Activated T-helper 1 cell treated with anti-CD3 and anti-CD28 coated beads, Interleukin-12 subunit alpha, Interleukin-12 subunit beta, Interleukin-2, Interleukin-4 antibody, amounts not matched to agents 30 ng/mL and 10 ng/mL and 1 ng/mL, durations not matched to agents 14 hours and 24 hours and 36 hours (primary cell): ENCODE measurements around the gene MIB2. TPM values are rescaled to one million over a fixed set of nuclear protein-coding genes. Genes with fewer than 3 reads are reported as not detected.
A peak's percentile ranks its signal among the peaks of the same experiment; 100 is the strongest.
"Not testable (repeated sequence)": the region's sequence is repeated elsewhere in the genome, so short reads cannot be mapped to it uniquely, and the experiment has no call there.

ENCODE experiments used
- DNase-seq: peaks from one replicate; pipeline ENCODE4 v3.0.0; 2021; ENCODE audit warnings: low spot score
- H3K27ac Mint-ChIP-seq: one replicate; pipeline ENCODE4 v1.8.0; 2021; ENCODE audit warnings: mild to moderate bottlenecking, mixed read lengths
- H3K27me3 Mint-ChIP-seq: one replicate; pipeline ENCODE4 v1.8.0; 2022; ENCODE audit warnings: mild to moderate bottlenecking, moderate library complexity, mixed read lengths; ENCODE audit not compliant: insufficient read depth
- H3K36me3 Mint-ChIP-seq: one replicate; pipeline ENCODE4 v1.8.0; 2021; ENCODE audit warnings: low read depth, mixed read lengths
- H3K4me1 Mint-ChIP-seq: one replicate; pipeline ENCODE4 v1.8.0; 2021; ENCODE audit warnings: low read depth, mixed read lengths
- H3K4me3 Mint-ChIP-seq: one replicate; pipeline ENCODE4 v1.8.0; 2021; ENCODE audit warnings: mild to moderate bottlenecking, moderate library complexity, mixed read lengths
- H3K9me3 Mint-ChIP-seq: one replicate; pipeline ENCODE4 v1.8.0; 2021; ENCODE audit warnings: mixed read lengths
- intact Hi-C: fragments of 100-400 bp; cut with micrococcal nuclease; formaldehyde crosslinking; loops from one replicate; pipeline ENCODE4 v1.15.1; 2024
- total RNA-seq: library from RNA; stranded (reverse); gene quantifications from 2 replicates; pipeline ENCODE4 v1.2.3, GENCODE V29; 2022

MIB2 gene
- total RNA-seq, 1 donor from 2014 or later = 29.5 TPM

DNA sequence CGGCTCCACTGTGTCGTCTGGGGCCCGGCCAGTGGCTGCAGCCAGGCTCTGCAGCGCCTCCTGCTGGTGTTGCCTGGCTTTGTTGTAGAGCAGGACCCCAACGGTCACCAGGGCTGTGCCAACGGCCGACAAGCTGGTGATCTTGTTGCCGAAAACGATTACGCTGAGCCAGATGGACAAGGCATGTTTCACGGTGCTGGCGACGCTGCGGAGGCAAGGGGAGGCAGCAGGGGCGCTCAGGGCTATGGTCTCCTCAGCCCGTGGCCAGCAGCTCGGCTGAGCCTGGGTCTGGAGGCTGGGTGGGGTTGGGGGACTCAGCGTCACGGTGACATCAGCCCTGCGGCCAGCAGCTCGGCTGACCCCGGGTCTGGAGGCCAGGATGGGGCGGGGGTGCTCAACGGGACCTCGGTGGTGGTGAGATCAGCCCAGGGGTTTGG, 50.5 kb downstream of the MIB2 start:
- no peak overlapping the region for H3K27ac Mint-ChIP-seq
- no peak overlapping the region for H3K4me3 Mint-ChIP-seq
- DNase-seq = no peak
- no peaks in the 10 kb centered on the region for H3K9me3 Mint-ChIP-seq
- H3K4me1 Mint-ChIP-seq = no peaks in the 10 kb centered on the region
- intact Hi-C loops = no loop called here
- no peaks in the 10 kb centered on the region for H3K27me3 Mint-ChIP-seq
- H3K36me3 Mint-ChIP-seq = peaks cover 11% of the 10 kb centered on the region

DNA sequence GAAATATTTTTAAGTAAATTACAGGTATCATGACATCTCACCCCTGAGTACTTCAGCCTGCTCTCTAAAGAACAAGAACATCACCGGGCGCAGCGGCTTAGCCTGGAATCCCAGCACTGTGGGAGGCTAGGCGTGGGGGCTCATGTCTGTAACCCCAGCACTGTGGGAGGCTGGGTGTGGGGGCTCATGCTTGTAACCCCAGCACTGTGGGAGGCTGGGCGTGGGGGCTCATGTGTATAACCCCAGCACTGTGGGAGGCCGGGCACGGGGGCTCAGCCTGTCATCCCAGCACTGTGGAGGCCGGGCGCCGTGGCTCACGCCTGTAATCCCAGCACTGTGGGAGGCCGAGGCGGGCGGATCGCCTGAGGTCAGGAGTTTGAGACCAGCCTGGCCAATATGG, 51.2 kb downstream of the MIB2 start:
- Mint-ChIP-seq H3K9me3 (no peaks in the 10 kb centered on the region), H3K36me3 (peaks cover 11% of the 10 kb centered on the region), H3K4me1 (no peaks in the 10 kb centered on the region), H3K4me3 (no peak overlapping the region), H3K27me3 (no peaks in the 10 kb centered on the region), H3K27ac (no peak overlapping the region)
- intact Hi-C loops = no loop called here
- DNase-seq = no peak

DNA sequence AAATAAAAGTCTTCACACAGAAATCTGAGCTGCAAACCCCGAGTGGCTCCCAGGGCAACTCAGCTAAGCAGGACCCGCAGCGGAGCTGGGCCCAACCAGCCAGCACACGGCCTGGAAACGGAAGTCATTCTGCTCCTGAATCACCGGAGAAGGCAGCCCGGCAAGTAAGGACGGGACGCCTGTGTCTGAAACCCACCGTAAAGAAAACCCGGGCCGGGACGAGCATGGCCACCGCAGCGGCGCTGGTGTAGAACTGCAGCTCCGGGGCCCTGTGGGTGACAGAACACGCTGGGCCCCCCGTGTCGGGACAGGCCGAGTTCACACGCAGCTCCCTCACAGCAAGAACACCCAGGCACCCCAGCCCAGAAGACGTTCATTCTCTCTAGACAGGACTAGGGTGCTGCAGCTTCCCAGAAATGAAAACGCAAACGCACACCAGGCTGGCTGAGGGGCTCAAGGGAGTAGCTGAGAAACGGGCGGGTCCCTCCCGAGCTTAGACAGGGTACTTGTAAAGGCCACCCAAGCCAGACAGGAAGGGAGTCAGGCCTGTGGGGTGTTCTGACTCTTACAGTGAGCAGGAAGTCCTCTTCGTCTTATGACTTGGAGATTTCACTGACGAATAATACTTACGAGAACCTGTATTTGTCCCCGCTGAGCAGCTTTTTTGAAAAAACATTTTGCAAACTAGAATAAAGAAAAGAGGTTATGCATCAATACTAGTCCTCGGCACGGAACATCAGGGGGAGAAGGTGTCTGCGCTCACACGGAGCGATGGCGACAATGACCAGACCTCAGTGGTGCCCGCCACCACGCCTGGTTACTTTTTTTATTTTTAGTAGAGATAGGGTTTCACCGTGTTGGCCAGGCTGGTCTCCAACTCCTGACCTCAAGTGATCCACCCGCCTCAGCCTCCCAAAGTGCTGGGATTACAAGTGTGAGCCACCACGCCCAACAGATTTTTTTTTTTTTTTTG, 54.5 kb downstream of the MIB2 start:
- H3K9me3 Mint-ChIP-seq = no peaks in the 10 kb centered on the region
- no peaks in the 10 kb centered on the region for H3K27me3 Mint-ChIP-seq
- peaks cover 12% of the 10 kb centered on the region for H3K36me3 Mint-ChIP-seq
- no peak for DNase-seq
- intact Hi-C loops = no loop called here
- no peak overlapping the region for H3K27ac Mint-ChIP-seq
- no peak overlapping the region for H3K4me3 Mint-ChIP-seq
- no peaks in the 10 kb centered on the region for H3K4me1 Mint-ChIP-seq

DNA sequence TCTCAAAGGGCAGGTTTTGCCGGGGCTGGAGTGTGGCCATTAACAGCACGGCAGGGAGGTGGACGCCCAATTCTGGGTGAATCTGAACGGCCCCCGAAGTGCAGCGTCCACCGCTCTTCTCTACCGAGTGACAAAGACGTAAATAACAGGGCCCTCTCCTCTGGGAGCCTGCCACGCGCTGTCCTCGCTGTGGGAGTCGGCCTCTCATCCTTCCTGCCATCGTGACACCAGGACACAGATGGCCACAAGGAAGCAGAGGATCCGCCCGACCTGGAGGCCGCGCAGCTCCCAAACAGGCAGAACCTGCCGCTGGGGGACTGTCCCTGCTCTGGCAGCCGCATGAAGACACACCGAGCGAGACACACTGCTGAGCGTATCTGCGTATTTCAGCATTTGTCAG, 55.6 kb downstream of the MIB2 start:
- no peak overlapping the region for H3K27ac Mint-ChIP-seq
- no peak for DNase-seq
- no peaks in the 10 kb centered on the region for H3K4me1 Mint-ChIP-seq
- no peaks in the 10 kb centered on the region for H3K9me3 Mint-ChIP-seq
- H3K36me3 Mint-ChIP-seq = peaks cover 14% of the 10 kb centered on the region
- no peaks in the 10 kb centered on the region for H3K27me3 Mint-ChIP-seq
- intact Hi-C loops = no loop called here
- no peak overlapping the region for H3K4me3 Mint-ChIP-seq

DNA sequence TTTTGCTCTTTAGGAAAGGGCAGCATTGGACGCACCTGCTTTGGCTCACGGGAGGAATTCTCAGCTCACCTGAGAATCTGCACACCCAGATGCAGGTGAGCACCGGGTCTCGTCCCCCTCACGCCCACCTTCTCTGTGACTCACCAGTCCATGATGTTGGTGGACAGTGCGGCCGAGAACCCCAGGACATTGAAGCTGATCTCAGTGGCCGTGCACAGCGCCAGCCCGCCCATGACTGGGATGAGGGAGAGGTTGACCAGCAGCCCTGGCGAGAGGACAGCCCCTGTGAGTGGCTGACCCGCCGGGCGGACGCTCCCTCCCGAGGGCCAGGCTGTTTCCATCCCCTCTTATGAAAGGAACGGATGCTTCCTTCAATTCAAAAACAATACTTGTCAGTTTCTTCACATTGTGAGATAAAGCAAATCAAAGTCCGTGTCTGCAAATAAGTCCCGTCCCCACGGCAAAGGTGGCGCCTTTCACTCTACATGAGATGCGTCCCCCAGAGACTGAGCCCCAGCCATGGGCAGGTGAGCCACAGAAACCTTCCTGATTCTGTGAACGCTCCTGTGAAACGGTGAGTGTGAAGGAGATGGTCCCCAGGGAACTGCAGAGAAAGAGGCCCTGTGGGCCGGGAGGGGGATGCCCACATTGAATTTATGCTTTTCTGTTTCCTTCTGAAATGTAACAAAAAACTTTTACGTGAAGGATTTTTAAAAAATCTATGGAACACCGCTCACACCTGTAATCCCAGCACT, 56.2 kb downstream of the MIB2 start:
- Mint-ChIP-seq H3K4me1 (no peaks in the 10 kb centered on the region), H3K9me3 (no peaks in the 10 kb centered on the region), H3K4me3 (no peak overlapping the region), H3K27me3 (no peaks in the 10 kb centered on the region), H3K27ac (no peak overlapping the region), H3K36me3 (peaks cover 14% of the 10 kb centered on the region)
- DNase-seq = no peak
- intact Hi-C loops = no loop called here

DNA sequence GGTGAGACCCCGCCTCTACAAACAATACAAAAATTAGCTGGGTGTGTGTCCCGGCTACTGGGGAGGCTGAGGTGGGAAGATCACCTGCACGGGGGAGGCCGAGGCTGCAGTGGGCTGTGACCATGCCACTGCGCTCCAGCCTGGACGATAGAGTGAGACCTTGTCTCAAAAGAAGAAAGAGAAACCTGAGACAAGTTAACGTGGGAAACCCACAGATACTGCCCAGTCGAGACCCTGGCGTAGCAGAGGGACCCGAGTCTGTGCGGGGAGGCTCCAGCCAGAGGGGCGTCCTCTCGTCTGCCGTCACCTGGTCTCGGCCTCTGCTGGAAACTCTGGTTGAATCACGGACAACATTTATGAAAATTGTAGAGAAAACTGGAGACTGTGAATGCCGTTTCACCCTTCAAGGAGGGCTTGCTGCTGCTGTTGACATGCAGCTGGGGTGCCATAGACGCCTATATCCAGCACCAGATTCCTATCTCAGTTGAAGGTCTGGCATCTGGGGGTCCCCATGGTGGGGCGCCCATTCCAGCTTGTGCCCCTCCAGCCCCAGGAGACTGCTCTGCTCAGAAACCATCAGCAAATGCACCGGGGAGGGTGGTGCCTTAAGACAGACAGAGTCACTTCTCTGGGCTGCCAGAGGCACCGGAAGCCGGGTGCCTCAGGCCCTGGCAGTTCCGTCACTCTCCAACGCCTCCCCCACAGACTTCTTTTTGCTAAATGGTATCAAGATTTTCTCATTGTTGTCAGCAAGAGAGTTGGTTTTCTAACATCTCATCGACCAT, 57.1 kb downstream of the MIB2 start:
- Mint-ChIP-seq H3K9me3 (no peaks in the 10 kb centered on the region), H3K27me3 (no peaks in the 10 kb centered on the region), H3K4me3 (no peak overlapping the region), H3K4me1 (peaks cover 3% of the 10 kb centered on the region), H3K27ac (no peak overlapping the region), H3K36me3 (peaks cover 13% of the 10 kb centered on the region)
- no peak for DNase-seq
- intact Hi-C loops = no loop called here

DNA sequence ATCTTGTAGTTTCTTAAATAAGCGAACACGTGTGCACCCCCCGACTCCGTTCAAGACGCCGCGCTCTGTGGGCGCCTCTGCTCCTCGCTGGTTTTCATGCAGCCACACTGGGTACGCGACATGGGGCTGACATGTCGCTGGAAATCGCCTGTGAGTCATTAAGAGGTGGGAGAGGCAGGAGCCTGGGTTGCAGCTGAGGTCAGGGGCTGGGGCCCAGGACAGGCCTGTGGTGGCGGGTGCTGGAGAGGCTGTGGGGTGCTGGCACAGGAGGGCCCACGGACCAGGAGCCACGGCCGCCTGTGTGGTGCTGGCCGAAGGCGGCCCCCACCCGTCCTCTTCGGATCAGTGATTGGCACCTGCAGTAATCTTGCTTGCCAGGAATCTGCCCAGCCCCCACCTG, 59.5 kb downstream of the MIB2 start:
- H3K9me3 Mint-ChIP-seq, H3K27me3 Mint-ChIP-seq, DNase-seq, H3K27ac Mint-ChIP-seq, H3K36me3 Mint-ChIP-seq, intact Hi-C loops, H3K4me3 Mint-ChIP-seq: not testable (repeated sequence)
- H3K4me1 Mint-ChIP-seq = peaks cover 17% of the 10 kb centered on the region

DNA sequence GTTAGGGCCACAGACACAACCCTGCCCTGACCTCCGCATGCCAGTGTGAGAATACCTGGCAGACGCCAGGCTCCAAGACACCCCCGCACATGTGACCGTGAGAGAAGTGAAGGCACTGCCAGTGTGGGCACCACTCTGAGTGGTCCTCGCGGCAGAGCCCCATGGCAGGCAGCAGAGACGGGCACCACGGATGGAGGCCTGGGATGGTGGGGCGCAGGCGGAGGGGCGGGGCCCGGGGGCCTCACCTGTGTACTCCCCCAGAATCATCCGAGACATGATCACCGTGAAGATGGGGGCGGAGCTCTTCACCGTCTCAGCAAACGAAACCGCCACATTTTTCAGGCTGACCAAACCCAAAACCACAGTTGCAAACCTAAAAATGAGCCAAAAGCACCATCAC, 59.9 kb downstream of the MIB2 start:
- H3K9me3 Mint-ChIP-seq, H3K4me3 Mint-ChIP-seq, H3K27ac Mint-ChIP-seq, H3K27me3 Mint-ChIP-seq, H3K36me3 Mint-ChIP-seq, DNase-seq, intact Hi-C loops: not testable (repeated sequence)
- H3K4me1 Mint-ChIP-seq = peaks cover 17% of the 10 kb centered on the region

DNA sequence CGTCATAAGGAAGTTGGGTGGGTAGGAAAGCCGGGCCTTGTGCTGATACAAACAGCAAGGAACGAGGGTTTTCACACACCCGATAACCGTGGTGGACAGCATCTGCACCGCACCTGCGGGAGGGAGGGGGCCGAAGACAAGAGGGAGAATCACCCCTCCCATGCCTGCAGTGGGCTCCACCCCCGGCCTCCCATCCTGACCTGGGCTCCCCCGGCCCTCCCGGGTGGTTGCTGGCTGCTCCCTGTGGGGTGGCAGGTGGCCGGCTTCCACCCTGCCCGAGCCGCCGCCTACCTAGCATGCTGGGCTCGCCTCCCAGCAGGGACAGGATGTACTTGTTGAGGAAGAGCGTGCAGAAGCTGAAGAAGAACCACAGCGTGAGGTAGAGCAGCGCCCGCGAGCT, 60.8 kb downstream of the MIB2 start:
- H3K36me3 Mint-ChIP-seq, H3K4me3 Mint-ChIP-seq, H3K27me3 Mint-ChIP-seq, H3K9me3 Mint-ChIP-seq, intact Hi-C loops, H3K27ac Mint-ChIP-seq, DNase-seq: not testable (repeated sequence)
- peaks cover 17% of the 10 kb centered on the region for H3K4me1 Mint-ChIP-seq

DNA sequence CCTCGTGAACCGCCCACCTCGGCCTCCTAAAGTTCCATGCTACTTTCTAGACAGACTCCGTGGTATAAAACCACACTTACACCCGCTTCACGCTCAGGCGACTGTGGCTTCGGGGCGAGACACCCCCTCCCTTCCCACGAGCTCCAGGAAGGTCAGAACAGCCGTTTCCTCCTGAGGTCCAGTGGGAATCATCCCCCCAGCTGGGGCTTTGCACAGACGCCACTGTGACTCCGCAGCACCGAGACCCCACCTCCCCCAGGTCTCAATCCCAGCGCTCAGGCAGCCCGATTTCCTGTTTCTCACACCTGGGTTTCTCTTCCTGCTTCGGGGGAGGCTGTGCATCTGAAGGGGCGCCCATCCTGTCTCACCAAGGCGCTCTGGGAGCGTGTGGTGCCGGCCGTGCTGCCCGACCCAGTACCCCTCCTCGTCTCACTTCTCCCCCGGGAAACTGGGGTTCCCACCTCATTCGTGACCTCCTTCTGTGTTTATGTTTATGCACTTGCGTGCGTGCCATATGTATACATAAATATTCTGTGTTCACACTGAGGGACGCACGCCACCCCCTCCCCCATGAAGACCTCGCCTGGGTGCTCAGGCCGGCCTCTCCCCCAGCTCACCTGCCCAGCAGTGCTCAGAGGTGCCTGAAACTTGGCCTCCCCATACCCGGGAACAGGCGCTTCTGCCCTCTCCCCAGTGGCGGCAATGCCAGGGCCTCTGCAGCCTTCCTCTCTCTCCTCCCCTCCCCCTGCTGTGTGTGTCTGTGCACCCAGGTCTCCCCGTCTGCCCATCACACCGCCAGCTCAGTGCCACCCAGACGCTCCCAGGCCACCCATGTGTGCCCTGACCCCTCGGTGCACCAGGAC, 62.6 kb downstream of the MIB2 start:
- peaks cover 3% of the 10 kb centered on the region for H3K36me3 Mint-ChIP-seq
- intact Hi-C loops = no loop called here
- H3K4me1 Mint-ChIP-seq = peaks cover 17% of the 10 kb centered on the region
- H3K9me3 Mint-ChIP-seq = no peaks in the 10 kb centered on the region
- H3K27ac Mint-ChIP-seq = peak overlapping the region; percentile 80
- DNase-seq = peak; percentile 20
- H3K4me3 Mint-ChIP-seq = peak overlapping the region; percentile 83
- H3K27me3 Mint-ChIP-seq = no peaks in the 10 kb centered on the region

DNA sequence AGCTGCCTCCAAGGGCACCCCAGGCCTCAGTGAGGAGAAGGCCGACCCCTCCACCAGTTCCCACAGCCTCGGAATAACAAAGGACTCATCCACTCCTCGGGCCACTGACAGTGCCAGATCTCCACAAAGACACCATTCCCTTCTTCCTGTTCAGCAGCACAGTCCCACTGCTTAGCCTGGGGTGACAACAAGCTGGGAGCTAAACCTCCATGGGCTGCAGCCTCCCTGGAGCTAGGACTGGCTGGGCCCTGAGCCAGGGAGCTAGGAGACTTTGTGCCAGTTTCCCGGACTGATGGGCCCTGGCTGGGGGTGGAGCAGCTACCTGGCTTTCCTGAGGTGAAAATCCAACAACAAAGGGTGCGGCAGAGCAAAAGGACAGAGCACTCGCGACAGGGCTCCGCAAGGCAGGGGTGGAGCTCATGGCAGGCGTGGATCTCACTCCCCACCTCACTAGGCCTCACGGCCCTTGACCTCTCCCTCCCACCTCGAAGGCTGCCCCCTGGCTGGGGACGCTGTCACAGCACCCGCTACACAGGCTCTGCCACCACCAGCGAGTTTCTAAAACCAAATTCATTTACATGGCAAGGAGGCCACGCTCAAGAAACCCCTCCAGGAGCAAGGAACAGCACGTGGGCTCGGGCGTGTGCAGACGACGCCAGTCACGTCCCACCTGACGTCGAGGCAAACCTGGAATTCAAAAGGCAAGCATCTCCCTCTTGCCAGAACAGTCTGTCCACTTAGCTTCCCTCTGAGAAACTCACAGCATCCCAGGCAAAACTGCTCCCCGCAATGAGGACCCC, 63.5 kb downstream of the MIB2 start:
- peak; percentile 35 for DNase-seq
- Mint-ChIP-seq H3K4me3 (peak overlapping the region; percentile 83), H3K4me1 (peaks cover 17% of the 10 kb centered on the region), H3K9me3 (no peaks in the 10 kb centered on the region), H3K27ac (peak overlapping the region; percentile 80), H3K27me3 (no peaks in the 10 kb centered on the region), H3K36me3 (peaks cover 3% of the 10 kb centered on the region)
- intact Hi-C loops = no loop called here
